Mucosa of descending colon (tissue), 3 donors: ENCODE data around the gene UQCC3. TPM values are rescaled to one million over a fixed set of nuclear protein-coding genes. Genes with fewer than 3 reads are reported as not detected.

Experiments
- ATAC-seq: fragments of 200-7000 bp; cut with Tn5 transposase; one replicate; pipeline ENCODE4 v1.9.1; 2020; ENCODE audit warnings: mild to moderate bottlenecking, moderate library complexity
- DNase-seq, 3 donors: peaks; one replicate each; pipeline ENCODE4 v3.0.0-alpha.2; 2020
- H3K36me3 ChIP-seq: fragments of 200-600 bp; one replicate; pipeline ENCODE4 v1.8.0; 2021; ENCODE audit warnings: low read depth, mild to moderate bottlenecking
- H3K4me1 ChIP-seq: fragments of 200-600 bp; one replicate; pipeline ENCODE4 v1.8.0; 2021; ENCODE audit warnings: low read depth, mild to moderate bottlenecking
- H3K4me3 ChIP-seq: fragments of 200-600 bp; one replicate; pipeline ENCODE4 v1.8.0; 2021; ENCODE audit warnings: mild to moderate bottlenecking
- H3K9me3 ChIP-seq: fragments of 200-600 bp; one replicate; pipeline ENCODE4 v1.8.0; 2021; ENCODE audit warnings: mild to moderate bottlenecking
- CTCF ChIP-seq: fragments of 200-600 bp; IDR thresholded peaks from one replicate; pipeline ENCODE4 v1.8.0; 2022; ENCODE audit warnings: antibody characterized with exemption, mild to moderate bottlenecking
- intact Hi-C, 2 donors: fragments of 100-400 bp; cut with DNase I in 1 of 2; cut with micrococcal nuclease in 1 of 2; formaldehyde crosslinking; loops; one replicate each; pipeline versions ENCODE4 v1.11.0 to v1.11.1; 2022; cut with DNase I, micrococcal nuclease
- total RNA-seq, 3 donors: library from RNA; stranded (reverse); fragmentation: NEBNext Ultra II Directional in 2 of 3; extraction: Animal tissue kit (Norgen Biotek cat#: 25700) in 2 of 3; gene quantifications; one replicate each; pipeline versions ENCODE4 v1.2.1 to v1.2.4, GENCODE V29; 2021 to 2023
- donor health status: DM: no; HTN: no; CAD: no; lungs with moderate emphysema.
- donor health status: DM: no; HTN: no; CAD: no.
- donor health status: DM: no; HTN: yes; CAD: no.

UQCC3 gene
- total RNA-seq, 3 donors from 2014 or later, result 9.0 to 12.1 (median 10.8) TPM

GRCh38 chr11:62677714-62678113 is 6.2 kb downstream of the UQCC3 start:
- DNase-seq (peak in 1 of 3 donors; percentile 41), ATAC-seq (no peak)
- H3K9me3 ChIP-seq, result no peaks in the 10 kb centered on the region
- H3K4me3 ChIP-seq, result no peak overlapping the region
- no peaks in the 10 kb centered on the region for H3K36me3 ChIP-seq
- peaks cover 28% of the 10 kb centered on the region for H3K4me1 ChIP-seq
- intact Hi-C loops, result no loop called here
- no peak for TF ChIP-seq CTCF

GRCh38 chr11:62678433-62678769 is 6.9 kb downstream of the UQCC3 start:
- peak; percentile 26 for ATAC-seq
- Histone ChIP-seq H3K4me3 (peak overlapping the region; percentile 99), H3K4me1 (peaks cover 21% of the 10 kb centered on the region), H3K36me3 (no peaks in the 10 kb centered on the region), H3K9me3 (no peaks in the 10 kb centered on the region)
- no peak for TF ChIP-seq CTCF
- intact Hi-C loops, result no loop called here
- DNase-seq, result no peak

GRCh38 chr11:62678770-62679696 is 7.6 kb downstream of the UQCC3 start, which contains the start of gene UBXN1:
TSS of gene UBXN1 (minus strand) at chr11:62679073. CDS start at chr11:62678923, 150 bp downstream.
- H3K36me3 ChIP-seq, result no peaks in the 10 kb centered on the region
- no peak for TF ChIP-seq CTCF
- ATAC-seq (peak; percentile 91), DNase-seq (peak; percentile 90 to 94 (median 93))
- peak within 1 kb of the TSS; percentile 99 for H3K4me3 ChIP-seq
- H3K4me1 ChIP-seq, result peaks cover 19% of the 10 kb centered on the region
- intact Hi-C loops, result no loop called here
- H3K9me3 ChIP-seq, result no peaks in the 10 kb centered on the region

- intact Hi-C loops, result no loop called here
- Histone ChIP-seq H3K36me3 (no peaks in the 10 kb centered on the region), H3K9me3 (no peaks in the 10 kb centered on the region), H3K4me1 (peaks cover 19% of the 10 kb centered on the region), H3K4me3 (no peak overlapping the region)
- TF ChIP-seq CTCF, result no peak
- peak; percentile 78 for ATAC-seq
- peak in 2 of 3 donors; percentile 34 to 65 for DNase-seq
Measured at GRCh38 chr11:62680825-62681240, 9.4 kb downstream of the UQCC3 start.

- intact Hi-C loops, result no loop called here
- DNase-seq (peak; percentile 52 to 74 (median 68)), ATAC-seq (peak; percentile 73)
- no peaks in the 10 kb centered on the region for H3K9me3 ChIP-seq
- no peak for TF ChIP-seq CTCF
- peaks cover 18% of the 10 kb centered on the region for H3K4me1 ChIP-seq
- H3K36me3 ChIP-seq, result no peaks in the 10 kb centered on the region
- no peak overlapping the region for H3K4me3 ChIP-seq
Measured at GRCh38 chr11:62682518-62682917, 11.0 kb downstream of the UQCC3 start.
